ENCODE measurements around the gene KCNQ5.

GRCh38 chr6:72873433-72873832 is 251.6 kb downstream of the KCNQ5 start:
- TF ChIP-seq CTCF (IDR thresholded peaks at IDR 0.05) (no peak), POLR2A (IDR thresholded peaks at IDR 0.05) (no peak)
